Spleen (tissue), 7 donors: ENCODE data around the gene NSD1.

Experiments
- CTCF ChIP-seq, 11 experiments: fragments of 200-600 bp in 7 of 11; fragments of 450-650 bp in 4 of 11; sonication (generic) in 4 of 11; IDR thresholded peaks in 8 of 11; conservative IDR thresholded peaks in 3 of 11; 1 replicate in 7 of 11; 2 replicates in 4 of 11; pipeline versions ENCODE4 v1.4.0 to v1.8.0; 2016 to 2021; ENCODE audit warnings: antibody characterized with exemption in 11 of 11, inconsistent platforms in 4 of 11, mild to moderate bottlenecking in 1 of 11
- POLR2A ChIP-seq, 3 donors: fragments of 450-650 bp; IDR thresholded peaks; one replicate each; pipeline ENCODE4 v1.5.1; 2017; ENCODE audit warnings: antibody characterized with exemption in 3 of 3, mild to moderate bottlenecking in 1 of 3
- POLR2AphosphoS5 ChIP-seq, 3 donors: sonication (generic); formaldehyde crosslinking; IDR thresholded peaks; one replicate each; pipeline ENCODE4 v1.5.1; 2017; ENCODE audit warnings: antibody characterized with exemption in 3 of 3
- donor health status: DM: no; HTN: no; CAD: no; lungs with moderate emphysema.
- donor health status: DM: no; HTN: no; CAD: no.
- donor health status: DM: no; HTN: no; CAD: no.

GRCh38 chr5:177336603-177337494 lies 203.3 kb downstream of the NSD1 start:
- no peak for TF ChIP-seq POLR2A (IDR thresholded peaks at IDR 0.05)
- TF ChIP-seq CTCF (IDR thresholded peaks at IDR 0.05 in 8 of 11, conservative IDR thresholded peaks at IDR 0.05 in 3 of 11): no peak
- TF ChIP-seq POLR2AphosphoS5 (IDR thresholded peaks at IDR 0.05): peak in 2 of 3 donors; percentile 13 to 50
